ENCODE results near the gene CNDP2.

Gene CNDP2

GRCh38 chr18:74570266-74570665 lies 74.1 kb downstream of the CNDP2 start:
- no peak for DNase-seq (ENCODE audit: low read depth in 2 of 2)

- no peak for DNase-seq (ENCODE audit: low read depth in 2 of 2)
These were observed 75.9 kb downstream of the CNDP2 start for GRCh38 chr18:74571895-74572680.

- DNase-seq (ENCODE audit: low read depth in 2 of 2), result no peak
These were observed 76.9 kb downstream of the CNDP2 start for GRCh38 chr18:74573053-74573452.

All from stimulated activated CD4-positive, alpha-beta T cell treated with anti-CD3 and anti-CD28 coated beads, Interleukin-15, amount 100 ng/mL, for 48 hours (primary cell).